Peyer's patch (tissue), 4 donors: Measurements from ENCODE around the gene A2M.

Experiments
- CTCF ChIP-seq, 6 experiments: fragments of 450-650 bp in 4 of 6; fragments of 200-600 bp in 2 of 6; sonication (generic) in 1 of 6; IDR thresholded peaks; one replicate each; pipeline ENCODE4 v1.5.1; 2017 to 2019; ENCODE audit warnings: antibody characterized with exemption in 6 of 6, mild to moderate bottlenecking in 3 of 6, moderate library complexity in 1 of 6
- POLR2A ChIP-seq, 2 donors: fragments of 450-650 bp; IDR thresholded peaks; one replicate each; pipeline ENCODE4 v1.5.1; 2017; ENCODE audit warnings: antibody characterized with exemption in 2 of 2, mild to moderate bottlenecking in 2 of 2, moderate library complexity in 2 of 2

GRCh38 chr12:9106067-9106466, 9.7 kb downstream of the A2M start:
- TF ChIP-seq CTCF (IDR thresholded peaks at IDR 0.05): no peak
- TF ChIP-seq POLR2A (IDR thresholded peaks at IDR 0.05): no peak
